Measurements from ENCODE around the gene ZFP57. TPM values are rescaled to one million over a fixed set of nuclear protein-coding genes. Genes with fewer than 3 reads are reported as not detected.
"Not testable (repeated sequence)": the region's sequence is repeated elsewhere in the genome, so short reads cannot be mapped to it uniquely, and the experiment has no call there.

ZFP57 gene
- total RNA-seq, 4 donors from 2014 or later: 0.76 TPM; not detected in 3

DNA sequence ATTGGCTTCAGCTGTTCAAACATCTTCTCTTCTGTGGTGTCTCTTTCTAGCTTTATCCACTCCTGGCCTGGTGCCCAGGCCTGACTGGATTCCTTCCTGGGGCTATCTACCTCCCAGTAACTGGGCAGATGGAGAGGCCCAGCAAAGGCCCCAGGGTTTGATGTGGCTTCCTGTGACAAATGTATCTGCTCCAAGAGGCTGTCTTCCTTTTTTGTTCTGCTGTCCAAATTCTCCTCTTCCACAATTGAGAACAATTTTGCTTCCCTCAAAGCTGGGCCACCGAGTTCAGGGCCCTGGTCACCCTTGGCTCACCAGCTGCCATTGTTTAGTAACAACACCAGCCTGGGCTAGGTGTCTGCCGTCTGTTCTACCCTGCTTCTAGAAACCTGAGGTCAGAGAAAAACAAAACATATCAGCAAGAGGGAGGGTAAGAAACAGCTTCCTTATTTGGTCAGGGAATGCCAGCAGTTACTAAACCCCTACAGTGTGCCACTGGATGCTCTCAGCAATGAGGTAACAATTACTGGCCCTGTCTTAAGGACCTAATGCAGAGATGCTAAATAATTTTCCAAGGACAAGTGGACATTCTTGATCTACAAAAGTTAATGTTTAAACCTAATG is 3.9 kb downstream of the ZFP57 start:
- no peaks in the 10 kb centered on the region for H3K36me3 ChIP-seq
- DNase-seq (ENCODE audit: low spot score in 2 of 2): no peak
- peaks cover 6% of the 10 kb centered on the region for H3K27me3 ChIP-seq
- H3K4me1 ChIP-seq: no peaks in the 10 kb centered on the region
- WGBS: 25% methylated on average over 2 of the region's 2 CpGs
- no peak overlapping the region for H3K27ac ChIP-seq
- no peaks in the 10 kb centered on the region for H3K9me3 ChIP-seq
- no peak overlapping the region for H3K4me3 ChIP-seq
- TF ChIP-seq, protein P1, sequence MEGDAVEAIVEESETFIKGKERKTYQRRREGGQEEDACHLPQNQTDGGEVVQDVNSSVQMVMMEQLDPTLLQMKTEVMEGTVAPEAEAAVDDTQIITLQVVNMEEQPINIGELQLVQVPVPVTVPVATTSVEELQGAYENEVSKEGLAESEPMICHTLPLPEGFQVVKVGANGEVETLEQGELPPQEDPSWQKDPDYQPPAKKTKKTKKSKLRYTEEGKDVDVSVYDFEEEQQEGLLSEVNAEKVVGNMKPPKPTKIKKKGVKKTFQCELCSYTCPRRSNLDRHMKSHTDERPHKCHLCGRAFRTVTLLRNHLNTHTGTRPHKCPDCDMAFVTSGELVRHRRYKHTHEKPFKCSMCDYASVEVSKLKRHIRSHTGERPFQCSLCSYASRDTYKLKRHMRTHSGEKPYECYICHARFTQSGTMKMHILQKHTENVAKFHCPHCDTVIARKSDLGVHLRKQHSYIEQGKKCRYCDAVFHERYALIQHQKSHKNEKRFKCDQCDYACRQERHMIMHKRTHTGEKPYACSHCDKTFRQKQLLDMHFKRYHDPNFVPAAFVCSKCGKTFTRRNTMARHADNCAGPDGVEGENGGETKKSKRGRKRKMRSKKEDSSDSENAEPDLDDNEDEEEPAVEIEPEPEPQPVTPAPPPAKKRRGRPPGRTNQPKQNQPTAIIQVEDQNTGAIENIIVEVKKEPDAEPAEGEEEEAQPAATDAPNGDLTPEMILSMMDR (IDR thresholded peaks at IDR 0.05): no peak
- no peak for TF ChIP-seq POLR2A (IDR thresholded peaks at IDR 0.05)
- TF ChIP-seq EP300 (IDR thresholded peaks at IDR 0.05): no peak

DNA sequence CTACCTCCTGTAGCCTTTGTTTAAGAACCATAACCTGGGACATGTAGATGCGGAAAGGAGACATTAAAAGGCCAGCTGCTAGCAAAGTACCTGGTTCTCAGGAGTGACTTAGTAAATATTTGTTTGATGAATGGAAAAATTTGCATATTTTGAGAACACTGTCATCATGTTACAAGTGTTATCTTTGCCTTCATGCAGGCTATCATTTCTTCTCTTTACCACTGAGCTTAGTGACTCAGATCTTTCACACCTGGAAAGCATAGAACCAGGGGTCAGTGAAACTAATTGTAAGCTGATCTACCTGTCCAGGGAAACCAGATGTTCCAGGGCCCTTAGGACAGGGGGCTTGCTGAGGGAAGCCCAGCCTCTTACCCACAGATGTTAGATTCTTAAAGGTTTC is 5.4 kb downstream of the ZFP57 start:
- WGBS: 91% methylated on average over 1 of the region's 1 CpG
- Histone ChIP-seq H3K9me3 (no peaks in the 10 kb centered on the region), H3K4me3 (no peak overlapping the region), H3K27me3 (peaks cover 13% of the 10 kb centered on the region), H3K27ac (no peak overlapping the region), H3K4me1 (no peaks in the 10 kb centered on the region), H3K36me3 (no peaks in the 10 kb centered on the region)
- TF ChIP-seq POLR2AphosphoS5 (IDR thresholded peaks at IDR 0.05) (no peak), POLR2A (IDR thresholded peaks at IDR 0.05) (no peak), EP300 (IDR thresholded peaks at IDR 0.05) (no peak)
- TF ChIP-seq, protein P1 (IDR thresholded peaks at IDR 0.05): no peak
- no peak for DNase-seq (ENCODE audit: low spot score in 2 of 2)

DNA sequence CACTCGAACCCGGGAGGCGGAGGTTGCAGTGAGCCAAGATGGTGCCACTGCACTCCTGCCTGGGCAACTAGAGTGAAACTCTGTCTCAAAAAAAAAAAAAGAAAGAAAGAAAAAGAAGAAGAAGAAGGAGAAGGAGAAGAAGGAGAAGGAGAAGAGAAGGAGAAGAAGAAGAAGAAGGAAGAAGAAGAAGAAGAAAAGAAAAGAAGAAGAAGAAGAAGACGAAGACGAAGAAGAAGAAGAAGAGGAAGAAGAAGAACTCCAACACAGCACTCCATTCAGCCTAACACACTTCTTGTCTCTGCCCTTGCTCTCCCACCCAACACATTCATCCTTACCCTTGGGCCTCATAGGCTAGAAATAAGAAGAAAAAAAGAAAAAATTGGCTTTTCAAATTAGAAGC is 6.9 kb downstream of the ZFP57 start:
- WGBS: 91% methylated on average over 5 of the region's 5 CpGs

DNA sequence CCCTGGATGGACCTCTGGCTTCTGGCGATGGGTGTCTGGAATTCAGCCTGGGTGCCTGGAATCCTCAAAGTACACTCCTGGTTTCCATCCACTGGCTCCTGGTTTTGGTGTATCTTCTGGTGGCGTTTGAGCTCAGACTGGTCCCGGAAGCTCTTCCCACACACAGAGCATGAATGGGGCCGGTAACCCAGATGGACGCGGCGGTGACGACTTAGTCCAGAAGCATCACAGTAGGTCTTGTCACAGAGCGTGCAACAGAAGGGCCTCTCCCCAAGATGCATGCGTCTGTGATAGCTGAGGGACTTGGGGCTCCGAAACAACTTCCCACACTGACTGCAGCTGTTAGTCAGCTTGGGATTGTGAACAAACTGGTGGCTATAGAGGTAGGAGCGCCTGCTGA is 7.8 kb downstream of the ZFP57 start:
- Histone ChIP-seq H3K27me3 (peaks cover 20% of the 10 kb centered on the region), H3K4me1 (no peaks in the 10 kb centered on the region), H3K36me3 (no peaks in the 10 kb centered on the region), H3K27ac (no peak overlapping the region), H3K9me3 (no peaks in the 10 kb centered on the region), H3K4me3 (no peak overlapping the region)
- TF ChIP-seq POLR2AphosphoS5 (IDR thresholded peaks at IDR 0.05) (no peak), EP300 (IDR thresholded peaks at IDR 0.05) (no peak)
- TF ChIP-seq, protein P1 (IDR thresholded peaks at IDR 0.05): no peak
- DNase-seq (ENCODE audit: low spot score in 2 of 2): no peak
- WGBS: 92% methylated on average over 10 of the region's 12 CpGs

More for the DNA sequence above, 6.9 kb downstream of the ZFP57 start:
- Histone ChIP-seq H3K4me1 (no peaks in the 10 kb centered on the region), H3K36me3 (no peaks in the 10 kb centered on the region), H3K27me3 (peaks cover 20% of the 10 kb centered on the region), H3K27ac (no peak overlapping the region), H3K4me3 (no peak overlapping the region), H3K9me3 (no peaks in the 10 kb centered on the region)
- DNase-seq (ENCODE audit: low spot score in 2 of 2): no peak
- TF ChIP-seq EP300 (IDR thresholded peaks at IDR 0.05) (no peak), POLR2AphosphoS5 (IDR thresholded peaks at IDR 0.05) (no peak), POLR2A (IDR thresholded peaks at IDR 0.05) (no peak)
- TF ChIP-seq, protein P1 (IDR thresholded peaks at IDR 0.05): no peak

DNA sequence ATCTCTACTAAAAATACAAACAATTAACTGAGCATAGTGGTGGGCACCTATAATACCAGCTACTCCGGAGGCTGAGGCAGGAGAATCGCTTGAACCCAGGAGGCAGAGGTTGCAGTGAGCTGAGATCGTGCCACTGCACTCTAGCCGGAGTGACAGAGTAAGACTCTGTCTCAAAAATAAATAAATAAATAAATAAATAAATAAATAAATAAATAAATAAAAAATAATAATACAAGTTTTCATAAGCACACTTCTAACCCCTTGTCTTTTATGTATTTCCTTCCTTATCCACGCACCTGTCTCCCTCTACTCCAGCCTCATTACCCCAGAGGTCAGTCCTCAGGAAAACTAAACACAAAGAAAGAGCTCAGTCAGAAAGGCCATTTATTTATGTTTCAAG is 8.8 kb downstream of the ZFP57 start:
- WGBS: 92% methylated on average over 5 of the region's 5 CpGs
- H3K27me3 ChIP-seq: peaks cover 20% of the 10 kb centered on the region
- not testable (repeated sequence) for H3K36me3 ChIP-seq; H3K27ac ChIP-seq; H3K4me3 ChIP-seq; DNase-seq (ENCODE audit: low spot score in 2 of 2); H3K4me1 ChIP-seq; H3K9me3 ChIP-seq

DNA sequence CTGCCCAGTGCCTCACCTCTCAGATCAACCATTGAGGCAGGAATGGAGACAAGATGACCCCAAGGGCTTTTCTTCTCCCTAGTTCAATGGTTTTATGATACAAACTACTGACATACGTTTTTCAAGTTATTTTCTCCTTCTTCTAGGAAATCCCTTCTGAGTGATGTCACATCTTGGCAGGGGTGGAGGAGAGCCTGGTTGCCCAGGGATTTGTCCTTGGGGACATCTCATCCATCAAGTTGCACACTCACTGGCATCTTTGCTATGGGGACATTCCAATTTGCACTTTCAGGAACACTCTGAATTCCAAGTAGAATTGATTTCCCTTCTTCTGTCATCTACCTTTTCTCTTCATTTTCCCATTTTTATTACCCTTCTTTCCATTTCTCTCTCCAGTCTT is 9.9 kb downstream of the ZFP57 start:
- Histone ChIP-seq H3K36me3 (no peaks in the 10 kb centered on the region), H3K27ac (no peak overlapping the region), H3K4me1 (no peaks in the 10 kb centered on the region), H3K9me3 (no peaks in the 10 kb centered on the region), H3K4me3 (no peak overlapping the region), H3K27me3 (peaks cover 20% of the 10 kb centered on the region)
- no peak for DNase-seq (ENCODE audit: low spot score in 2 of 2)
- no peak for TF ChIP-seq EP300 (IDR thresholded peaks at IDR 0.05)
- TF ChIP-seq, protein P1 (IDR thresholded peaks at IDR 0.05): no peak
- no peak for TF ChIP-seq POLR2AphosphoS5 (IDR thresholded peaks at IDR 0.05)
- TF ChIP-seq POLR2A (IDR thresholded peaks at IDR 0.05): no peak
- 27% methylated on average over 1 of the region's 1 CpG for WGBS

Data from suprapubic skin (tissue), 4 donors.